Mesodermal cell (in vitro differentiated cells): ENCODE measurements around the gene ARHGDIB.

ENCODE experiments used
- H3K27ac ChIP-seq: 2 replicates; pipeline ENCODE4 v1.7.0; 2013; ENCODE audit warnings: mild to moderate bottlenecking, low read depth, low read length, moderate library complexity; ENCODE audit not compliant: severe bottlenecking
- H3K36me3 ChIP-seq: 2 replicates; pipeline ENCODE4 v1.7.1; 2013; ENCODE audit warnings: mild to moderate bottlenecking, low read length, moderate library complexity; ENCODE audit not compliant: control insufficient read depth, insufficient read depth
- H3K4me1 ChIP-seq: one replicate; pipeline ENCODE4 v1.7.1; 2013; ENCODE audit warnings: mild to moderate bottlenecking, low read length; ENCODE audit not compliant: insufficient read depth, control insufficient read depth, poor library complexity, severe bottlenecking
- H3K4me3 ChIP-seq: 2 replicates; pipeline ENCODE4 v1.7.0; 2013; ENCODE audit warnings: low read length, control low read depth, mild to moderate bottlenecking; ENCODE audit not compliant: insufficient read depth, poor library complexity, severe bottlenecking; ENCODE audit errors: extremely low read depth
- H3K9me3 ChIP-seq: 2 replicates; pipeline ENCODE4 v1.7.1; 2013; ENCODE audit warnings: mild to moderate bottlenecking, low read length, moderate library complexity; ENCODE audit not compliant: control insufficient read depth
- WGBS, 2 experiments: methylation state at CpG; one replicate each; pipeline ENCODE4 v1.1.5; 2013; ENCODE audit warnings: missing lambda C conversion rate in 2 of 2; ENCODE audit not compliant: insufficient coverage in 2 of 2; 5-methylcytosine and 5-hydroxymethylcytosine counted together

ARHGDIB gene

GRCh38 chr12:14964406-14964805 is 3.0 kb upstream of the ARHGDIB start:
- H3K4me3 ChIP-seq: no peak overlapping the region
- peaks cover 17% of the 10 kb centered on the region for H3K4me1 ChIP-seq
- H3K36me3 ChIP-seq: no peaks in the 10 kb centered on the region
- H3K9me3 ChIP-seq: no peaks in the 10 kb centered on the region
- no peak overlapping the region for H3K27ac ChIP-seq
- WGBS, 2 experiments: 80% methylated on average over 1 of the region's 2 CpGs; no CpG with 5 or more reads in 1 of the 2 experiments

GRCh38 chr12:14963520-14963919 is 2.1 kb upstream of the ARHGDIB start:
- peaks cover 17% of the 10 kb centered on the region for H3K4me1 ChIP-seq
- H3K27ac ChIP-seq: no peak overlapping the region
- WGBS, 2 experiments: 94 to 96% methylated on average over 4 to 7 of the region's 7 CpGs
- no peak overlapping the region for H3K4me3 ChIP-seq
- no peaks in the 10 kb centered on the region for H3K9me3 ChIP-seq
- no peaks in the 10 kb centered on the region for H3K36me3 ChIP-seq

GRCh38 chr12:14962797-14963196 is 1.4 kb upstream of the ARHGDIB start:
- no CpG with 5 or more reads among the region's 3 CpGs for WGBS, 2 experiments
- Histone ChIP-seq H3K4me1 (peaks cover 17% of the 10 kb centered on the region), H3K9me3 (no peaks in the 10 kb centered on the region), H3K36me3 (no peaks in the 10 kb centered on the region), H3K4me3 (no peak overlapping the region), H3K27ac (no peak overlapping the region)

- Histone ChIP-seq H3K9me3 (no peaks in the 10 kb centered on the region), H3K4me3 (no peak overlapping the region), H3K36me3 (no peaks in the 10 kb centered on the region), H3K4me1 (peaks cover 17% of the 10 kb centered on the region), H3K27ac (peak overlapping the region; percentile 36)
- no CpG with 5 or more reads among the region's 3 CpGs for WGBS, 2 experiments
Observed at GRCh38 chr12:14962153-14962539, 745 bp upstream of the ARHGDIB start.

- Histone ChIP-seq H3K36me3 (no peaks in the 10 kb centered on the region), H3K4me3 (peak overlapping the region; percentile 18), H3K4me1 (peaks cover 17% of the 10 kb centered on the region), H3K27ac (peak overlapping the region; percentile 75), H3K9me3 (no peaks in the 10 kb centered on the region)
- WGBS, 2 experiments: 76 to 89% methylated on average over 9 to 11 of the region's 13 CpGs
Observed at GRCh38 chr12:14960548-14961465, 594 bp downstream of the ARHGDIB start.

- H3K27ac ChIP-seq: no peak overlapping the region
- H3K36me3 ChIP-seq: no peaks in the 10 kb centered on the region
- H3K4me3 ChIP-seq: no peak overlapping the region
- H3K4me1 ChIP-seq: peaks cover 17% of the 10 kb centered on the region
- H3K9me3 ChIP-seq: no peaks in the 10 kb centered on the region
- WGBS, 2 experiments: 69 to 100% methylated on average over 2 of the region's 4 CpGs
Observed at GRCh38 chr12:14959916-14960496, 1.4 kb downstream of the ARHGDIB start.

GRCh38 chr12:14959463-14959862 is 1.9 kb downstream of the ARHGDIB start:
- Histone ChIP-seq H3K27ac (no peak overlapping the region), H3K4me1 (peaks cover 17% of the 10 kb centered on the region), H3K36me3 (no peaks in the 10 kb centered on the region), H3K4me3 (no peak overlapping the region), H3K9me3 (no peaks in the 10 kb centered on the region)
- 83 to 88% methylated on average over 1 of the region's 3 CpGs for WGBS, 2 experiments

GRCh38 chr12:14959126-14959440 is 2.3 kb downstream of the ARHGDIB start:
- H3K4me1 ChIP-seq: peaks cover 17% of the 10 kb centered on the region
- no peak overlapping the region for H3K4me3 ChIP-seq
- 95 to 96% methylated on average over 9 of the region's 10 CpGs for WGBS, 2 experiments
- no peaks in the 10 kb centered on the region for H3K9me3 ChIP-seq
- H3K36me3 ChIP-seq: no peaks in the 10 kb centered on the region
- no peak overlapping the region for H3K27ac ChIP-seq

- no peak overlapping the region for H3K4me3 ChIP-seq
- 89 to 90% methylated on average over 6 to 7 of the region's 11 CpGs for WGBS, 2 experiments
- H3K27ac ChIP-seq: no peak overlapping the region
- H3K36me3 ChIP-seq: no peaks in the 10 kb centered on the region
- H3K4me1 ChIP-seq: peaks cover 17% of the 10 kb centered on the region
- H3K9me3 ChIP-seq: no peaks in the 10 kb centered on the region
Observed at GRCh38 chr12:14958361-14959125, 2.9 kb downstream of the ARHGDIB start.

- H3K36me3 ChIP-seq: no peaks in the 10 kb centered on the region
- 91 to 95% methylated on average over 4 of the region's 5 CpGs for WGBS, 2 experiments
- H3K27ac ChIP-seq: no peak overlapping the region
- H3K9me3 ChIP-seq: no peaks in the 10 kb centered on the region
- H3K4me1 ChIP-seq: peaks cover 20% of the 10 kb centered on the region
- H3K4me3 ChIP-seq: no peak overlapping the region
Observed at GRCh38 chr12:14957551-14958168, 3.7 kb downstream of the ARHGDIB start.
